WTC11 (cell line): ENCODE data around the gene CDSN.

Source experiments
- NR2C2 ChIP-seq: sonication (generic); formaldehyde crosslinking; IDR thresholded peaks from 2 replicates; pipeline ENCODE4 v1.8.0; 2022; ENCODE audit warnings: mild to moderate bottlenecking, missing genetic modification reagents
- TF ChIP-seq, protein P1 (sequence below): fragments of 200-600 bp; IDR thresholded peaks from 2 replicates; pipeline ENCODE4 v1.8.0; 2022; ENCODE audit warnings: antibody characterized with exemption
- TF ChIP-seq, protein P2 (sequence below): sonication (generic); formaldehyde crosslinking; IDR thresholded peaks from 2 replicates; pipeline ENCODE4 v1.8.1; 2022; ENCODE audit warnings: low read depth, missing genetic modification reagents, borderline replicate concordance

DNA sequence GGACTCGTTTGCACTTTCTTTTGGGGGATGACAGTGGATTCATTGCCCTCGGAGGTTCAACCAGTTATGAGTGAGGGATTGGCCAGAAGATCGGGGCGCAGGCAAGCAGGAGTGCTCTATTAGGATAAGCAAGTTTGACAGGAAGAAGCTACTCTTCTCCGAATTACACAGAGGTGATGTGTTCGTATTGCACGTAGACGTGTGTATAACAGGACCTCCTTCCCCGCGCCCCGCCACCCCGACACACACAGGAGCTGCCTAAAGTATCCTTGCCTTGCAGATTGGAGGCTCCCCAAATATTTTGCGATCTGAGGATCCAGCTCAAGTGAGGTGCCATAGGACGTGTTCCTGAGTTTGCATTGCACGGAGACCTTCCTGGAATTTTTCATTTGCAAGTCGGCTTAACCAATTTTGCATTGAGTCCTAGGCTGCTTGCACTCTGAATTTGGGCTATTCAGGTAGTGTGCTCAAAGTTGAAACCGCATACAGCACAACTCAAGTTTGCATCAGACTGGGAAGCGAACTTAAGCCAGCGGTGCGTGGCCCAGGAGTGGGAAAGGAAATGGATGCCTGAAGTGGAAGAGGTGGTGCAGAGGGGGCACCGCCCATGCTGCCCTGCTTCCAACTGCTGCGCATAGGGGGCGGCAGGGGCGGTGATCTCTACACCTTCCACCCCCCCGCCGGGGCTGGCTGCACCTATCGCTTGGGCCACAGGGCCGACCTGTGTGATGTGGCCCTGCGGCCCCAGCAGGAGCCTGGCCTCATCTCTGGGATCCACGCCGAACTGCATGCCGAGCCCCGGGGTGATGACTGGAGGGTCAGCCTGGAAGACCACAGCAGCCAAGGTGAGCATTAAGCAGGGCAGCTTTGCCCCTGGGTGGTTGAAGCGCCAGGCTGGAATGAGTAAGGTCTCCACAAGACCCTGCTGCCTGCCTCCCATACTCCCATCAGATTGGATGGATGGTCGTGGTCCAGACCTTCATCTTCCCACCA lies 38.9 kb upstream of the CDSN start:
- no peak for TF ChIP-seq NR2C2 (CRISPR knock-in tag)
- TF ChIP-seq, protein P1, sequence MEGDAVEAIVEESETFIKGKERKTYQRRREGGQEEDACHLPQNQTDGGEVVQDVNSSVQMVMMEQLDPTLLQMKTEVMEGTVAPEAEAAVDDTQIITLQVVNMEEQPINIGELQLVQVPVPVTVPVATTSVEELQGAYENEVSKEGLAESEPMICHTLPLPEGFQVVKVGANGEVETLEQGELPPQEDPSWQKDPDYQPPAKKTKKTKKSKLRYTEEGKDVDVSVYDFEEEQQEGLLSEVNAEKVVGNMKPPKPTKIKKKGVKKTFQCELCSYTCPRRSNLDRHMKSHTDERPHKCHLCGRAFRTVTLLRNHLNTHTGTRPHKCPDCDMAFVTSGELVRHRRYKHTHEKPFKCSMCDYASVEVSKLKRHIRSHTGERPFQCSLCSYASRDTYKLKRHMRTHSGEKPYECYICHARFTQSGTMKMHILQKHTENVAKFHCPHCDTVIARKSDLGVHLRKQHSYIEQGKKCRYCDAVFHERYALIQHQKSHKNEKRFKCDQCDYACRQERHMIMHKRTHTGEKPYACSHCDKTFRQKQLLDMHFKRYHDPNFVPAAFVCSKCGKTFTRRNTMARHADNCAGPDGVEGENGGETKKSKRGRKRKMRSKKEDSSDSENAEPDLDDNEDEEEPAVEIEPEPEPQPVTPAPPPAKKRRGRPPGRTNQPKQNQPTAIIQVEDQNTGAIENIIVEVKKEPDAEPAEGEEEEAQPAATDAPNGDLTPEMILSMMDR: no peak
- TF ChIP-seq, protein P2, sequence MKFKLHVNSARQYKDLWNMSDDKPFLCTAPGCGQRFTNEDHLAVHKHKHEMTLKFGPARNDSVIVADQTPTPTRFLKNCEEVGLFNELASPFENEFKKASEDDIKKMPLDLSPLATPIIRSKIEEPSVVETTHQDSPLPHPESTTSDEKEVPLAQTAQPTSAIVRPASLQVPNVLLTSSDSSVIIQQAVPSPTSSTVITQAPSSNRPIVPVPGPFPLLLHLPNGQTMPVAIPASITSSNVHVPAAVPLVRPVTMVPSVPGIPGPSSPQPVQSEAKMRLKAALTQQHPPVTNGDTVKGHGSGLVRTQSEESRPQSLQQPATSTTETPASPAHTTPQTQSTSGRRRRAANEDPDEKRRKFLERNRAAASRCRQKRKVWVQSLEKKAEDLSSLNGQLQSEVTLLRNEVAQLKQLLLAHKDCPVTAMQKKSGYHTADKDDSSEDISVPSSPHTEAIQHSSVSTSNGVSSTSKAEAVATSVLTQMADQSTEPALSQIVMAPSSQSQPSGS (CRISPR knock-in tag): no peak
